Activated CD8-positive, alpha-beta memory T cell treated with anti-CD3 and anti-CD28 coated beads, Interleukin-2, amount 50 U/mL, for 4 hours (primary cell): Measurements from ENCODE around the gene ZNF24.

Experiments
- DNase-seq: peaks from one replicate; pipeline ENCODE4 v3.0.0-alpha.2; 2020

ZNF24 gene

GRCh38 chr18:35290094-35290735 is 54.0 kb downstream of the ZNF24 start, which contains the start of gene ZSCAN30:
ZSCAN30 (minus strand) TSS chr18:35290229; CDS start chr18:35264352, 25,877 bp downstream.
- DNase-seq = peak; percentile 97

- DNase-seq = no peak
These were observed 54.5 kb downstream of the ZNF24 start for GRCh38 chr18:35289727-35290093.

- no peak for DNase-seq
These were observed 54.9 kb downstream of the ZNF24 start for GRCh38 chr18:35289293-35289692.

- no peak for DNase-seq
These were observed 59.4 kb downstream of the ZNF24 start for GRCh38 chr18:35284841-35285240.

- no peak for DNase-seq
These were observed 60.1 kb downstream of the ZNF24 start for GRCh38 chr18:35283923-35284794.

GRCh38 chr18:35282353-35282752 is 61.9 kb downstream of the ZNF24 start:
- DNase-seq = no peak
